Activated CD4-positive, alpha-beta T cell treated with anti-CD3 and anti-CD28 coated beads for 24 hours (primary cell): ENCODE measurements around the gene HOXB7.
A peak's percentile ranks its signal among the peaks of the same experiment; 100 is the strongest.

Source experiments
- DNase-seq, 2 donors: peaks; one replicate each; pipeline ENCODE4 v3.0.0-alpha.2; 2020; ENCODE audit warnings: low read depth in 2 of 2

HOXB7 gene

GRCh38 chr17:48579471-48579759 lies 31.4 kb downstream of the HOXB7 start:
- no peak for DNase-seq

- DNase-seq: no peak
These were observed 32.0 kb downstream of the HOXB7 start for GRCh38 chr17:48578616-48579470.

GRCh38 chr17:48577946-48578615 lies 32.7 kb downstream of the HOXB7 start, which contains the start of gene HOXB4:
TSS of gene HOXB4 (minus strand) at chr17:48578350. CDS start at chr17:48578319, 31 bp downstream.
- peak; percentile 33 to 60 for DNase-seq

- no peak for DNase-seq
These were observed 33.4 kb downstream of the HOXB7 start for GRCh38 chr17:48577330-48577945.

- no peak for DNase-seq
These were observed 34.1 kb downstream of the HOXB7 start for GRCh38 chr17:48576479-48577309.

DNA sequence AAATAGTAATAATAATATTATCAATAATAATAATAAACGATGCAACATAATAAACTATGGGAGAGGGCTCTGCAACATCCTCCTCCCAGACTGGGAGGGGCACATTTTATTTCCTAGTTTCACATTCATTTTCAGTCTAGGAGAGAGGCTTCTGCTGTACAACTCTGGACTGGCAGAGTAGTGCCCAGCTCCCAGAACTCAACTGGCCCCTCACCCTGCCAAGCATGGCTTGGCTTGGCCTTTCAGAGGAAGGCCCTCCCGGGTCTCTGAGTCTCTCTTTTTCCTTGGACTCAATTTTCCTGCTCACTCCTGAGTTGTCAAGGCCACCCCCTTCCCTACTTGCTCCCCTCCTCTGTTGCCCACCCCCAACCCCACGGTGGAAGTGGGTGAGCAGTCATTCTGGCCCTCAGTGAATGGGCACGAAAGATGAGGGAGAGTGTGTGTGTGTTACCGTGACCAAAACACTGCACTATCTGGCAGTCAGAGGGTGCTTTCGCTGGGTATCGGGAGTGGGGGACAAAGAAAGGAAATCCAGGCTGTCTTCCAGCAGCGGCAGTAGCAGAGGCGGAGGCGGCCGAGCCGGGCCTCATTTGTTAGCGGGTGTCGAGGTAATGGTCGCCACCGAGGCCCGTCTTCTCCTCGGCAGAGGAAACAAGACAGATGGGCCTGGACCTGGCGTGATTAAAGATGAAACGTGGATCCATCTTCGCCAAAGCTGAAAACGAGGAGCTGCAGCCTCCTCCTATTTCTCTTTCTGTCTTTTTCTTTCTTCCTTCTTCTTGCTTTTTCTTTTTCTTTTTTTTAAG lies 34.9 kb downstream of the HOXB7 start:
- no peak for DNase-seq

DNA sequence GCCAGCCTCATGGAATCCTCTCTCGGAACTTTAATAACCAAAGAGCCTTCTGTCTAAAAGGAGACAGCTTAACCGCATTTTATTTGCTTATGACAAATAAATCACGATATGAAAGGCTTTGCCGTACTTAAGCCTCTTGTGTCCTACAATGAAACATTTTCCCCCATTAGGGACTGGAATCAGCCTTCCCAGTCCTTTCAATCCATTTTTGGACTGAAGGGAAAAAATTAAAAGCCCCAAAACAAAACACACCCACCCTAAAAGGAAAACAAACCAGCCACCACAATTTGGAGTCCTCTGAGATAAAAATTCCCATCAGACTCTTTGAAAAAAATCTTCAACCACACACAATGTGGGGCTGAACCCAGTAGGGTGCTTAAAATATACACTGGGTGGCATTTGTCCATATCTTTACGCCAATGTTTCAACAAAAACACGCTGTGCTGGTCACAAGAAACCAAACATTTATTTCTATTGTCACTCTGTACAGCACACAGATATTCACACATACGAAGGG lies 35.7 kb downstream of the HOXB7 start:
- DNase-seq: no peak

- no peak for DNase-seq
These were observed 36.2 kb downstream of the HOXB7 start for GRCh38 chr17:48574505-48575065.

GRCh38 chr17:48571826-48572417 lies 38.9 kb downstream of the HOXB7 start:
- no peak for DNase-seq

DNA sequence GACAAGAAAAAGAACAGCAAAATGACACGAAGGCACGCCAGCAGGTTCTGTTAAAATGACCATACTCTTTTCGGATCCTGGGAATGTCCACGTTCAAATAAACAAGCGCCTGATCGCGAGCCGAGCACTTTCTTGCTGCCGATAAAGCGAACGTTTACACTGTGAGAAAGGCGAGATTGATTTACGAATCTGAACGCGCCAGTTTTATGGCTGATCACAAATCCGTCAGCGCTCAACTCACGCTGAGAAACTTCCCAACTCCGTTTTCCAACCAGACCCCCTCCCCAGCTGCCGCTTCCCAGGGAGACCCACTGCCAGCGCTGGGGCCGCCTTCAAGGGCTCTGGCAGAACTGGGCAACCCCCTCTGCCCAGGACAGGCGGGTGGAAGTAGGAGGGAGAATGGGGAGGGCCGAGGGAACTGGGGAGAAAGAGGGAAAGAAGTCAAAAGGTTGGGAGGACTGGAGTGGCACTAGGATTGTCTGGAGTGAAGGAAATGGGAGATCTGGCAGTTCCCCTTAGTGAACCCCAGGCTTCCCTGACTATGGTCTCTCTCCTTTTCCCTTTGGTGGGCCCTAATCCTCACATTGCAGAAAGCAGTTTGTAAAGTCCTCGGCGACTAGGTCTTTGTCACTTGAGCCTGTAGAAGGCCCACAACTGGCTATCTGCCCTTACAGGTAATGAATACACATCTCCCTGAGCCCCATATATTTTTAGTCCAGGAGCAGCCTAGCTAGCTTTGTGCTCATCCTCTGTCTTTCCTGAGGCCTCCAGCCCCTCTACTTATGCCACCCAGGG lies 39.6 kb downstream of the HOXB7 start:
- no peak for DNase-seq

GRCh38 chr17:48570325-48571023 lies 40.3 kb downstream of the HOXB7 start:
- DNase-seq: no peak

DNA sequence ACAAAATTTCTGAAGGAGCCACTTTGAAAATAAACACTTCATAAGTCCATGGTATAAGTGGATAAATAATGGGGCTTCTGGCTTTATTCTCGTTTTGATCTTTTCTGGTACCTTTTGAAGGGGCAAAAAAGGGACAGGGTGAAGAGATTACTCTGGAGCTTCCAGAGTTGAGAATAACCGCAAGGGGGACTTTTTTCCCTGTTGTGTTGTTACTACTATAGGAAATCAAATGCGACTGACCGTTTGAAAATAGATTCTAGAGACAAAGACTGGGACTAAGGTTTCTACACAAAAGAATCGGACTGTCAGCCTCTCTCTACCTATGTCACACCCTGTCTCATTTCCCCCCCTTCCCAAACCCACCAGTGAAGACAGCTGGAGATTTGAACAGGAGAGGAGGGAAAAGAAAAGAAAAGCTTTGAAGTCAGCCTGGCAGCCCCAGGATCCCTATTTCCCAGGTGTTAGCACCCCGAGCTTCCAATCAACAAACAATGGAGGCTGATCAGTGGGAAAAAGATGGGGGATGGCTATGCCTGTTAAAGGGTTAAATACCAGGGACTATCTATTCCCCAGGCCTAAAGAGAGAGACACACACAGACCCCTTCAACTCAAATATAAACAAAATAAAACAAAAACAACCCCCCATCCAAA lies 41.0 kb downstream of the HOXB7 start:
- DNase-seq: no peak

- no peak for DNase-seq
These were observed 41.6 kb downstream of the HOXB7 start for GRCh38 chr17:48569240-48569582.

GRCh38 chr17:48568499-48569239 lies 42.1 kb downstream of the HOXB7 start:
- DNase-seq: no peak

GRCh38 chr17:48567646-48568354 lies 43.0 kb downstream of the HOXB7 start:
- no peak for DNase-seq

DNA sequence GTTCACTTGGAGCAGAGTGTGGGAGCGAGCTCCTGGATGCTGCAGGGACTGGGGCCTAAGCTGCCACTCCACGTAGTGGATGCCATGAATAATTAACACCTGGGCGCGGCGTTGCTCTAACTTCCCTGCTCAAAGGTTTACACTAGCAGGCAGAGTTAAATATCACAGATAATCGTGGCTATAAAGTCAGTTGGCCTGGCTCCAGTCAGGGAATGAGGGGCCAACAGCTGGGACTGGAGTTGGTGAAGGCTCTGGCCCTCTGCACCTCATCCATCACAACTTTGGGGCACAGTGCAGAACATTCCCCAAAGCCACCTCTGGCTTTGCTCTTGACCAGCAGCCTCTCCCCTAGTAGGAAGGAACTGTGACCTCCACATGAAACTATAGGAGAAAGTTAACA lies 43.6 kb downstream of the HOXB7 start:
- no peak for DNase-seq

- DNase-seq: no peak
These were observed 44.1 kb downstream of the HOXB7 start for GRCh38 chr17:48566717-48567116.
